ENCODE results near the gene CDHR3.

CDHR3 gene

GRCh38 chr7:106029941-106030340 is 66.9 kb downstream of the CDHR3 start:
- no peak for DNase-seq

GRCh38 chr7:106031300-106032035 is 68.4 kb downstream of the CDHR3 start:
- no peak for DNase-seq

GRCh38 chr7:106032295-106032694 is 69.2 kb downstream of the CDHR3 start:
- no peak for DNase-seq

DNA sequence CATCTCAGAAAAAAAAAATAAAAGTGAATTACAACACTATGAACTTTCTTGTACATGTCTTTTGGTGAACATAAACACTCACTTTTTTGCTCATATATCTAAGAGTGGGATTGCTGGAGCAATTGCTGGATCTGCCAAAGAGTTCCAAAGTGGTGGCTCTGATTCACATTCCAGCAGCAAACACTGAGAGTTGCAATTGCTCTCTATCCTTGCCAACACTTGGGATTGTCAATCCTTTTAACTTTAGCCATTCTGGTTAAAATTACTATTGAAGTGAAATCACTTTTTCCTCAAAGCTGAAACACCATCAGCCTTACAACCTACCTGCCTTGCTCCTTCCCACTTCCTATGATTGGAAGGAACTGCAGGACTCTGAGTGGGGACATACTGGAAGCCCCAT is 70.7 kb downstream of the CDHR3 start:
- no peak for DNase-seq

- DNase-seq, result no peak
Observed at GRCh38 chr7:106034383-106034782, 71.3 kb downstream of the CDHR3 start.

DNA sequence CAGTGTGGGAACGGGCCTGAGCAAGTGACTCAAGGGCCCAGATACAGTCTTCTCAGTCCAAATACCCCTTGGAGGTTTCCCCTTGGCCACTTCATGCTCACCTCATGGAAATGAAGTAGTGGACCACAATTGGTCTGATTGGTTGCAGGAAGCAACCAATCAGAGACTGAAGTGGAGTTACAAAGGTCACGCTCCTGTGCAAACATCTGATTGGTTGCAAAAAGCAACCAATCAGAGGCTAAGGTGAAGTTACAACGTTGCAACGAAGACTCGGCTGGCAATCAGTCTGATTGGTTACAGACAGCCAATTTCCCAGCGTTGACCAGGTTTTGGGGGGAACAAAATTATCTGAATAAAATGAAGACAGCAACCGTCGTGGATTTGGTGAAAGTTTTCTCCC is 72.5 kb downstream of the CDHR3 start:
- no peak for DNase-seq

DNA sequence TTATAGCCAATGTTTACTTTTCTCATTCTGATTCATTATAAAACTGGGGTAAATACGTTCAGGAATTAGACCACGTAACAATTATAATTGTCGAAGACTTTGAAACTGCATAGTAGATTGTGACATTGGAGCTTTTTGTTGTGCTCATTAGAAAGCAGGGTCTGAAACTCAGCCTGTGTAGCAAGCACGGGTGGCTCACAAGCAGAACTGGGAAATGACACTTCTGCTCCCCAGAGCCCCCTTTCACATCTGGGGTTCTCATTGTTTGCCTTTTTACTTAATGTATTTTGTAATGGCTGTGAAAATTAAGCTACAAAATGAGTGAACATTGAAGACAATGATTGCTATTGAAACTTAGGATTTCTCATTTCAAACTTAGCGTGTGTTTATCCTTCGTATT is 72.9 kb downstream of the CDHR3 start:
- no peak for DNase-seq

GRCh38 chr7:106037489-106038176 is 74.6 kb downstream of the CDHR3 start:
- DNase-seq, result no peak

DNA sequence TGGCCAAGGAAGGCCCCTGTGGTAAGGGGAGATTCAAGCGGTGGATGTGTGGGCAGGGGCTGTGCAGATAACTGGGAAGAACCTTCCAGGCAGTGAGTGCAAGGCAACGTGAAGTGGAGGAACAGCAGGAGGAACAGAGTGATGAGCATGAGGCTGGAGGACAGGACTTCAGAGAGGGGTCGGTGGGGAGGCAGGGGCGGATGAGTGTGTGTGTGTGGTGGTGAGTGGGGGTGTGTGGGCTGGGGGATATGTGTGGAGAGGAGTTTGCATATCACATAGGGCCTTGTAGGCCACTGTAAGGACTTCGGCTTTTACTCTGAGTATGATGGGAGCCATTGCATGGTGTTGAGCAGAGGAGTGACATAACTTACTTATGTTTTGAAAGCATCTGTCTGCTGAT is 75.2 kb downstream of the CDHR3 start:
- DNase-seq, result no peak

DNA sequence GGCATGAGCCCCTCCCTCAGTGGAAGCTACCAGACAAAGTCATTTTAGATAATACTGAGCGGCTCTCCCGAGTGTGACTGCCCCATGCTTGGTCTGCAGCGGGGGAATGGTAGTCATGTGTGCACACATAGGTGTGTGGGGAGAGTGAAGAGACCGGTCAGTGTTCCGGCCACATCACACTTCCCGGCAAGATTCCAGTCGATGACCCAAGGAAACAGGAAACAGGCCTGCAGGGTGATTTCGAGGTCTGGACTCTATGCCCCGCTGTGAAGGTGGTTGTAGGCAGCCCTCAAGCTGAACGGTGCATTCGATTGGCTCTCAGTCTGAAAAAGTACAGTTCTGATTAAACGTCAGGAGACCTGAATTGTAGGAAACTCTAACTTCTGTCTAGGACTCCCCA is 75.9 kb downstream of the CDHR3 start:
- DNase-seq, result no peak

DNA sequence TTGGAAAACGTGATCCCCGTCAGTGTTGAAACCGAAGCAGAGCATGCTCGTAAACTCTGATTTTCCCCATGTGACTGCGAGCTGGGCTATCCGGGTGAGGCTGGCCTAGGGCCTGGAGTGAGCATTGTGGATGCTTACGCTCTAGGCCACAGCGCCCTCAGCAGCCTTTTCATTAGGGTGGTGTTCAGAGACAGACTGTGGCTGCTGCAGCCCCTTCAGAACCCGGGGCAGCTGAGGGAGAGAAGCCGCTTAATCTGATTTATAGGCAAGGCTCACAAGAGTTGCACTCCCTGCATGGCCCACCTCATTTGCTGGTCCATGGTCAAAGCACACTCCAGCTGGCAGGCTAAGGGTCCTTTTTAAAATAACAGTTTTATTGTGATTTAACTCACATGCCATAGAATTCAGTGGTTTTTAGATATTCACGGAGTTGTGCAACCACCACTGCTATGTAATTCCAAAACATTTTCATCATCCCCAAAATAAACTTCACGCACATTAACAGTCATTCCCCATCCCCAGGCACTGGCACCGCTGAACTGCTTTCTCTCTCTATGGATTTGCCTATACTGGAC is 76.5 kb downstream of the CDHR3 start:
- no peak for DNase-seq

- no peak for DNase-seq
Observed at GRCh38 chr7:106041140-106041717, 78.2 kb downstream of the CDHR3 start.

- no peak for DNase-seq
Observed at GRCh38 chr7:106042196-106042611, 79.1 kb downstream of the CDHR3 start.

GRCh38 chr7:106045139-106045538 is 82.1 kb downstream of the CDHR3 start:
- no peak for DNase-seq

GRCh38 chr7:106045586-106045985 is 82.5 kb downstream of the CDHR3 start:
- no peak for DNase-seq

- no peak for DNase-seq
Observed at GRCh38 chr7:106047184-106047583, 84.1 kb downstream of the CDHR3 start.

DNA sequence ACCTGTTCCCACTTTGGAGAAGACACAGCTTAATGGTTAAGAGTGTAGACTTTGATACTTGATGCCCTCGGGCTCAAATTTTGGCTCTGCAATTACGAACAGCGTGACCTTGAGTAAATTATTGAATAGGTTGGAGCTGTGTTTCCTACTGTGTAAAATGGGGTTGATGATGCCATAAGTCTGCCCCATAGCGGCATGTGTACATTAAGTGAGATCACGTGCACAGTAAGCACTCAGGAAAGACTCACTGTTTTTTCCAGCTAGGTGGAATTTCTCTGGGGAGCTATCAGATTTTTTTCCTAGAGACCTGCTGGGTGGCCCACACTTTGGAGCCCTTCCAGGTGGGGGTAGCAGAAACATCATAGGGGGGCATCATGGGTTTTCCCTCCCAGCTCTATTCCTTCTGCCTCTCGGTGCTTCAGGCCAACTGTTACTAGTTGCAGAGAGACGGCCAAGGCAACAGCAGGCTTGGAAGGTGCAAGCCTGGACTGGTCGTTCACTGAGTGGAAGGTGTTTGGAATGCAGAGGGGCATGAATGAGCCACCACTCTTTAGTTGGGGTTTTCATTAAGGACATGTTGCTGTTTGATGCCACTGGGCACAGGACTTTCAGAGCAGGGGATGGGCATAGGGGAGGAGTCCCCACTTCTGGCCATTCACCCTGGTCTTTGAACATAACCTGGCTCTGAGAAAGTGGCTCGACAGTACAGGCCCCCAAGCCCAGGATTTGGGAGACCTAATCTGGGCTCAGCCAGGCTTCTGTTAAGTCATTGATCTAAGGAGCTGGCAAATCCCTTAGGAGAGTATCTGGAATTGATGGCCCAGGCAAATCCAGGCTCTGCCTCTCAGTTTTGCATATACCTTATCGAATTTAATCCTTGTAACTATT is 85.0 kb downstream of the CDHR3 start:
- DNase-seq, result no peak

DNA sequence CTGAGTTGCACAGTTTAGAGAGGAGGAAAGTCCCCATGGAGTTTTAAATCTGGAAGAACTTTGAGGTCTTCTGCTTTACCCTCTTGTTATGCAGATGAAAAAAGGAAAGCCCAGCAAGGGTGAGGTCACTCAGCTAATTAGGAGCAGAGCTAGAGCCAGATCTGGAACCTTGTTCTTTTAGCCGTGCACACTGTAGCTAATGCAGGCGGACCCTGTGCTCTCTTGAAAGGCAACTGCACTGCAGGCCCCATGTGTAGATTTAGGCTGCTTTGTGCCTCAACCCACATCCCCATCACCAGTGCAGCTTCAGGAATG is 85.6 kb downstream of the CDHR3 start:
- DNase-seq, result no peak

- no peak for DNase-seq
Observed at GRCh38 chr7:106049139-106049752, 86.2 kb downstream of the CDHR3 start.

DNA sequence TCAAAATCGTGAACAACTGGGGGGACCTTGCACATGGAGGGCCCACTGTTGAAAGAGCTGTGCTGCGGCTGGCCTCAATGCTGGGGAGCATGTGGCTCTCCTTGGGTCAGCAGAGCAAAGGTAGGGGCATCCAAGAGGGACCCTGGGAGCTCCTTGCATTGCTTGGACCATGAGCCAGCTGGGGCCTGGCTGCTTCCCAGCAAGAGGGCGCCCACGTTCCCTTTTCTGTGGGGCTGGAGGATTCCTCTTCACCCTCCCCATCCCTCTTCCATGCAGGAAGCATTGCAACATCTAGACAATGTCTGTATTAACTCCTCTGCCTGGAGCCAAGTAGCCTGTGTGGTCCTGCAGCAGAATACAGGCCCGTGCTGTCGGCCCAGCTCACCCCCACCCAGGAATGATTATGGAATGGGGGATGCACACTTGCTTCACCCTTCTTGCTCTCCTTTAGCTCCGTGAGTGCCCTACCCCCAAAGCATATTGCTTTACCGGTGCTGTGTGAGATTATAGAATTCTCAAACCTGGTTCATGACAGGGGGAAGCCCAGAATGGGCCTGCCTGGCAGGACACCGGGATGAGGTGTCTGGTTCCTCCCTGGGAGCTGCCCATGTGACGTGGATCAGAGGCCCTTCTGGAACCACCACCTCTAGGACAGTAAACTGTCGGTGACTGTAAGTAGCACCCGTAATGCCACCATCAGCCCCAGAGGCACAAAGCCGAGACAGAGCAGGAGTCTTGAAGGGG is 87.1 kb downstream of the CDHR3 start:
- DNase-seq, result peak; percentile 71

DNA sequence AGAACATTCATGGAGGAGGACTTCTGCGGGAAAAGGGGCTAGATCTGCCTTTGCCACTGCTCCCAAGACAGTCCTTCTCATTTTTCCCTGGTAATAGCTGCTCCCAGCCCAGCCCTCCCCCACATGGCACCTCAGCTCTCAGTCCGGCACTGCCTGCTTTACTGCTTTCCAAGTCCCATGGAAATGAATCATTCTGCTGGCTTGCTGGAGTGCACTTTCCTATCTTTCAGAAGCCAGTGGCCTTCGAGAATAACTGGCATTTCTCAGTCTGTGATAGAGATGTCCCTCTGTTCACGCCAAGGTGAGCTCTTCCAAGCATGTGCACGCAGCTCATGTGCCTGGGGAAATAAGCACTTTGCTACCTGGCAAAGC is 87.7 kb downstream of the CDHR3 start:
- peak; percentile 75 for DNase-seq

GRCh38 chr7:106052681-106053080 is 89.6 kb downstream of the CDHR3 start:
- DNase-seq, result no peak

All from NCI-H226 (cell line).